MCF 10A (cell line): ENCODE measurements around the gene MAPKAPK5. TPM values are rescaled to one million over a fixed set of nuclear protein-coding genes. Genes with fewer than 3 reads are reported as not detected.
"Not testable (repeated sequence)": the region's sequence is repeated elsewhere in the genome, so short reads cannot be mapped to it uniquely, and the experiment has no call there.

Experiments used
- BruUV-seq: library from RNA; stranded (reverse); fragments of 400-500 nt; replicated peaks from 2 replicates; lab custom pipeline; 2021; lab: Mats Ljungman, UMichigan
- CTCF ChIA-PET: fragments of 300-600 bp; sonication (Branson Sonifier 250); formaldehyde crosslinking; extraction: SDS; loops from one replicate; lab custom pipeline; 2021; ENCODE audit warnings: antibody characterized with exemption, inconsistent platforms; lab: Yijun Ruan, JAX
- POLR2A ChIA-PET: fragments of 300-600, 350-650 bp; sonication (Branson Sonifier 250); formaldehyde crosslinking; extraction: SDS; loops from one replicate; lab custom pipeline; 2020; ENCODE audit warnings: antibody characterized with exemption, inconsistent platforms; lab: Yijun Ruan, JAX
- DNase-seq: peaks from one replicate; pipeline ENCODE4 v3.0.0-alpha.2; 2018; ENCODE audit not compliant: unreplicated experiment
- H3K27ac Mint-ChIP-seq: one replicate; pipeline ENCODE4 v1.8.0; 2022; ENCODE audit warnings: mild to moderate bottlenecking, low read depth, mixed read lengths; ENCODE audit not compliant: unreplicated experiment
- H3K27me3 Mint-ChIP-seq: one replicate; pipeline ENCODE4 v1.8.0; 2022; ENCODE audit warnings: mixed read lengths; ENCODE audit not compliant: insufficient read depth, unreplicated experiment
- H3K36me3 Mint-ChIP-seq: one replicate; pipeline ENCODE4 v1.8.0; 2022; ENCODE audit warnings: mild to moderate bottlenecking, moderate library complexity, mixed read lengths; ENCODE audit not compliant: insufficient read depth, unreplicated experiment
- H3K4me1 Mint-ChIP-seq: one replicate; pipeline ENCODE4 v1.8.0; 2022; ENCODE audit warnings: mixed read lengths; ENCODE audit not compliant: insufficient read depth, unreplicated experiment
- H3K4me3 Mint-ChIP-seq: one replicate; pipeline ENCODE4 v1.8.0; 2022; ENCODE audit warnings: mild to moderate bottlenecking, moderate library complexity, mixed read lengths; ENCODE audit not compliant: unreplicated experiment
- H3K9me3 Mint-ChIP-seq: one replicate; pipeline ENCODE4 v1.8.0; 2022; ENCODE audit warnings: mixed read lengths; ENCODE audit not compliant: unreplicated experiment
- intact Hi-C: fragments of 100-400 bp; cut with micrococcal nuclease; formaldehyde crosslinking; loops from 2 replicates; pipeline ENCODE4 v1.14.1; 2022
- total RNA-seq: library from RNA; stranded (reverse); gene quantifications from 2 replicates; pipeline ENCODE4 v1.2.3, GENCODE V29; 2022
- TF ChIP-seq, protein P1 (sequence below): fragments of 200-600 bp; IDR thresholded peaks from one replicate; pipeline ENCODE4 v1.8.0; 2022; ENCODE audit warnings: antibody characterized with exemption, mild to moderate bottlenecking; ENCODE audit not compliant: unreplicated experiment

MAPKAPK5 gene
- total RNA-seq, 1 experiment from 2014 or later: 51.3 TPM

DNA sequence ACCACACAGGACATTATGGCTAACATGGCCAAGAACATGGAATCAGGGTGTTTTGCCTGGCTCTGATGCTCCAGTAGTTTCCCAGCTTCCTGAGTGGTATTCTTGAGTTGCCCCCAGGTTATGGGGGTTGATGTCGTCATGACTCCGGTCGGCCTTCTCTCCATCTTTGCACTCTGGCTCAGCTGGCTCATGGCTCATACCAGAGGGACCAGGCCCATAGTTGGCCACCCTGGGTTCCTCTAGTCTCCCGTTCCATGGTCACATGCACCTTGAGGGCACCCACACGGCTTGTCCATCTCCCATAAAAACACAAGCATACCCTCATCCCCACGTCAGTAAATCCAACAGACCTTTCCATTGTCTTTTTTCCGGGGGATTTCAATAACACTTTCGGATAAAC, 23.7 kb upstream of the MAPKAPK5 start:
- CTCF ChIA-PET: no interaction called here
- Mint-ChIP-seq H3K4me3 (no peak overlapping the region), H3K4me1 (peaks cover 2% of the 10 kb centered on the region), H3K9me3 (no peaks in the 10 kb centered on the region), H3K27me3 (peaks cover 43% of the 10 kb centered on the region), H3K36me3 (no peaks in the 10 kb centered on the region), H3K27ac (no peak overlapping the region)
- POLR2A ChIA-PET: no interaction called here
- TF ChIP-seq, protein P1, sequence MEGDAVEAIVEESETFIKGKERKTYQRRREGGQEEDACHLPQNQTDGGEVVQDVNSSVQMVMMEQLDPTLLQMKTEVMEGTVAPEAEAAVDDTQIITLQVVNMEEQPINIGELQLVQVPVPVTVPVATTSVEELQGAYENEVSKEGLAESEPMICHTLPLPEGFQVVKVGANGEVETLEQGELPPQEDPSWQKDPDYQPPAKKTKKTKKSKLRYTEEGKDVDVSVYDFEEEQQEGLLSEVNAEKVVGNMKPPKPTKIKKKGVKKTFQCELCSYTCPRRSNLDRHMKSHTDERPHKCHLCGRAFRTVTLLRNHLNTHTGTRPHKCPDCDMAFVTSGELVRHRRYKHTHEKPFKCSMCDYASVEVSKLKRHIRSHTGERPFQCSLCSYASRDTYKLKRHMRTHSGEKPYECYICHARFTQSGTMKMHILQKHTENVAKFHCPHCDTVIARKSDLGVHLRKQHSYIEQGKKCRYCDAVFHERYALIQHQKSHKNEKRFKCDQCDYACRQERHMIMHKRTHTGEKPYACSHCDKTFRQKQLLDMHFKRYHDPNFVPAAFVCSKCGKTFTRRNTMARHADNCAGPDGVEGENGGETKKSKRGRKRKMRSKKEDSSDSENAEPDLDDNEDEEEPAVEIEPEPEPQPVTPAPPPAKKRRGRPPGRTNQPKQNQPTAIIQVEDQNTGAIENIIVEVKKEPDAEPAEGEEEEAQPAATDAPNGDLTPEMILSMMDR: no peak
- no peak for DNase-seq
- intact Hi-C loops: no loop called here
- no TSS peak for BruUV-seq

DNA sequence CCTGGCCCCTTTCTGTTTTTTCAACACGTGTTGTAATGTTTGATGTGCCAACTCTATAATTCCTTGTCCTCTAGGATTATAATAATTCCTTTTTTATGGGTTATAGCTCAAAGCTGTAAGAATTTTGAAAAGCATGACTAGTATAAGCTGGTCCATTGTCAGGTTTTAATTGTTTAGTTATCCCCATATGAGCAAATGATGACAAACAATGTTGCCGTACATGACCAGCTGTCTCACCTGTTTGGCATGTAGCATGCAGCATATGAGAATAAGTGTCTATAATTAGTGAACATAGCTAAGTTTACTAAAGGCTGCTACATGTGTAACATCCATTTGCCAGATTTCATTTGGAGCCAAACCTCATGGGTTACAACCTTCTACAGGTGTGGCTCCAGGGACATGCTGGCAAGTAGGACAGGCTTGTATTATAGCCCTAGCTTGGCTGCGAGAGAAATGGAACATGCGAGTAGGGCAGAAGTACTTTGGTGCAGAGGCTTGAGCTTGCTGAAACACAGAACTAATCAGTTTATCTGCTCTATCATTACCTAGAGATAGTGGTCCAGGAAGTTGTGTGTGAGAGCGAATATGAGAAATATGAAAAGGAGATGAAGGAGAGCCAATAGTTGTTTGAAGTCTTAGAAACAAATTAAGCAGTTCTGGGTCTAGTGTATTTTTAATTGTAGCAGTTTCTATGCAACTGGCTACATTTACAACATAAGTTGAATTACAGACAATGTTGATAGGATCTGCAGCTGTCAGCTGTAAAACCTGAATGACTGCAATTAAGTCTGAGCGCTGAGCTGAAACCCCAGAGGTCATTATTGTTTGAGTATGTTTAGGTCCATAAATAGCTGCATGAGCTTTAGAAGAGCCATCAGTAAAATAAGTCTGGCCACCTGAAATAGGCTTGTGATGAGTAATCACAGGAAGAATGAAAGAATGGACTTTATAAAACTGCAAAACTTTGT, 22.6 kb upstream of the MAPKAPK5 start:
- H3K27ac Mint-ChIP-seq: no peak overlapping the region
- no peaks in the 10 kb centered on the region for H3K9me3 Mint-ChIP-seq
- CTCF ChIA-PET: interaction anchor here (0.6 kb wide), 1 partner anchor 263 kb away, joined by 5 read pairs; no protein-coding TSS in a partner anchor
- POLR2A ChIA-PET: interaction anchor here (1.3 kb wide), 1 partner anchor 22 kb away, joined by 5 read pairs; the partner anchor contains the start of gene MAPKAPK5
- no peak overlapping the region for H3K4me3 Mint-ChIP-seq
- no peaks in the 10 kb centered on the region for H3K4me1 Mint-ChIP-seq
- no peak for DNase-seq
- peaks cover 46% of the 10 kb centered on the region for H3K27me3 Mint-ChIP-seq
- no peaks in the 10 kb centered on the region for H3K36me3 Mint-ChIP-seq
- BruUV-seq: no TSS peak
- intact Hi-C loops: no loop called here
- TF ChIP-seq, protein P1: no peak

DNA sequence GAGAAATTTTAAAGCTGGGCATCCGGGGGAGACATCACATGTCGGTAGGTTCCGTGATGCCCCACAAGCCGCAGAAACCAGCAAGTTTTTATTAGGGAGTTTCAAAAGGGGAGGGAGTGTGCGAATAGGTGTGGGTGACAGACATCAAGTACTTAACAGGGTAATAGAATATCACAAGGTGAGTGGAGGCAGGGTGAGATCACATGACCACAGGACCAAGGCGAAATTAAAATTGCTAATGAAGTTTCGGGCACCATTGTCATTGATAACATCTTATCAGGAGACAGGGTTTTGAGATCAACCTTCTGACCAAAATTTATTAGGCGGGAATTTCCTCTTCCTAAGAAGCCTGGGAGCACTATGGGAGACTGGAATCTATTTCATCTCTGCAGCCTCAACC, 21.2 kb upstream of the MAPKAPK5 start:
- intact Hi-C loops, CTCF ChIA-PET, H3K9me3 Mint-ChIP-seq, H3K4me1 Mint-ChIP-seq, H3K36me3 Mint-ChIP-seq, BruUV-seq, DNase-seq, H3K27ac Mint-ChIP-seq, POLR2A ChIA-PET, H3K4me3 Mint-ChIP-seq: not testable (repeated sequence)
- H3K27me3 Mint-ChIP-seq: peaks cover 46% of the 10 kb centered on the region

DNA sequence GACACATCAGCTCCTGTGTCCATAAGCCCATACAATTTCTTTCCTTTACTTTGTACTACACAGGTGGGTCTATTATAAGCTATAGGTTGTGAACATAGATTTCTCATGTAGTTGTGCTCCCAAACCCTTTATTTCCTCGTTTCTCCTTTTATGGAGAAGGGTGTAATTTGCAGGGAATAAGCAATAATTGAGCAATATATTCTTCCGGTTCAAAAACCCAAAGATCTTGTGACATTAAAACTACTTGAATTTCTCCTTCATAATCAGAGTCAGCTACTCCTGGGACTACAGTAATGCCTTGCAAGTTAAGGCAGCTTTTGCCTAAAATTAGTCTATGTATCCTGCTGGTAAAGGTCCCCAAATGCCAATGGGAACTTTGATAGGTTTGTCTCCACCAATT, 19.1 kb upstream of the MAPKAPK5 start:
- no TSS peak for BruUV-seq
- Mint-ChIP-seq H3K9me3 (no peaks in the 10 kb centered on the region), H3K4me1 (no peaks in the 10 kb centered on the region), H3K36me3 (no peaks in the 10 kb centered on the region), H3K27me3 (peaks cover 46% of the 10 kb centered on the region), H3K27ac (no peak overlapping the region), H3K4me3 (no peak overlapping the region)
- DNase-seq: no peak
- intact Hi-C loops: no loop called here
- TF ChIP-seq, protein P1: no peak
- ChIA-PET CTCF (interaction anchor here (1.8 kb wide), 1 partner anchor 10 kb away, joined by 5 read pairs; no protein-coding TSS in a partner anchor), POLR2A (interaction anchor here (0.5 kb wide), 1 partner anchor 267 kb away, joined by 3 read pairs; no protein-coding TSS in a partner anchor)
